Sigmoid colon (tissue), 7 donors: ENCODE data around the gene IKZF2. TPM values are rescaled to one million over a fixed set of nuclear protein-coding genes. Genes with fewer than 3 reads are reported as not detected.

Experiments used
- DNase-seq: peaks from one replicate; pipeline ENCODE4 v3.0.0-alpha.2; 2019
- H3K27ac ChIP-seq, 4 donors: fragments of 200-600 bp; sonication (generic); one replicate each; pipeline ENCODE4 v1.5.1; 2016 to 2019; ENCODE audit warnings: mild to moderate bottlenecking in 1 of 4
- H3K27me3 ChIP-seq, 3 donors: fragments of 200-600 bp; sonication (generic); one replicate each; pipeline ENCODE4 v1.5.1; 2019; ENCODE audit warnings: mild to moderate bottlenecking in 1 of 3
- H3K36me3 ChIP-seq, 4 donors: fragments of 200-600 bp; sonication (generic); one replicate each; pipeline ENCODE4 v1.5.1; 2016 to 2019
- H3K4me1 ChIP-seq, 4 donors: fragments of 200-600 bp; sonication (generic); one replicate each; pipeline ENCODE4 v1.5.1; 2017 to 2019
- H3K4me3 ChIP-seq, 4 donors: fragments of 200-600 bp; sonication (generic); one replicate each; pipeline ENCODE4 v1.5.1; 2017 to 2019; ENCODE audit warnings: mild to moderate bottlenecking in 2 of 4, moderate library complexity in 1 of 4
- H3K9me3 ChIP-seq, 4 donors: fragments of 200-600 bp in 3 of 4; sonication (generic) in 3 of 4; one replicate each; pipeline versions ENCODE4 v1.5.1 to v1.6.1; 2013 to 2019
- EP300 ChIP-seq, 4 donors: sonication (generic); formaldehyde crosslinking; IDR thresholded peaks; one replicate each; pipeline ENCODE4 v1.6.1; 2017; ENCODE audit warnings: antibody characterized with exemption in 4 of 4
- POLR2A ChIP-seq, 2 donors: fragments of 450-650 bp; IDR thresholded peaks; one replicate each; pipeline ENCODE4 v1.6.1; 2016; ENCODE audit warnings: antibody characterized with exemption in 2 of 2, mild to moderate bottlenecking in 2 of 2, moderate library complexity in 2 of 2
- POLR2AphosphoS5 ChIP-seq, 4 donors: sonication (generic); formaldehyde crosslinking; IDR thresholded peaks; one replicate each; pipeline ENCODE4 v1.6.1; 2017; ENCODE audit warnings: antibody characterized with exemption in 4 of 4
- WGBS, 2 donors: extraction: QIAGEN DNeasy Blood & Tissue Kit; methylation state at CpG; one replicate each; pipeline ENCODE4 v1.1.7; 2013; 5-methylcytosine and 5-hydroxymethylcytosine counted together
- intact Hi-C: fragments of 100-400 bp; cut with DNase I; formaldehyde crosslinking; loops from one replicate; pipeline ENCODE4 v1.15.1; 2023
- polyA plus RNA-seq, 3 donors: library from polyadenylated mRNA; stranded (reverse); fragments of 200-250 nt; gene quantifications; one replicate each; pipeline ENCODE4 v1.2.3, GENCODE V29; 2013
- total RNA-seq, 4 donors: library from RNA; depleted of rRNA; stranded (reverse); fragments of >200 nt; gene quantifications; one replicate each; pipeline ENCODE4 v1.1.0, GENCODE V29; 2016
- TF ChIP-seq, protein P1 (sequence below), 4 experiments: fragments of 450-650 bp in 3 of 4; fragments of 200-600 bp in 1 of 4; IDR thresholded peaks; one replicate each; pipeline ENCODE4 v1.5.1; 2016 to 2019; ENCODE audit warnings: antibody characterized with exemption in 4 of 4, mild to moderate bottlenecking in 3 of 4, moderate library complexity in 2 of 4
- donor health status: healthy with polysubstance abuse.
- donor health status: Bipolar disorder and iron deficiency.
- donor health status: healthy.

The IKZF2 gene
- total and polyA plus RNA-seq, 7 donors, result under 0.01 to 14.9 (median 5.5) TPM

DNA sequence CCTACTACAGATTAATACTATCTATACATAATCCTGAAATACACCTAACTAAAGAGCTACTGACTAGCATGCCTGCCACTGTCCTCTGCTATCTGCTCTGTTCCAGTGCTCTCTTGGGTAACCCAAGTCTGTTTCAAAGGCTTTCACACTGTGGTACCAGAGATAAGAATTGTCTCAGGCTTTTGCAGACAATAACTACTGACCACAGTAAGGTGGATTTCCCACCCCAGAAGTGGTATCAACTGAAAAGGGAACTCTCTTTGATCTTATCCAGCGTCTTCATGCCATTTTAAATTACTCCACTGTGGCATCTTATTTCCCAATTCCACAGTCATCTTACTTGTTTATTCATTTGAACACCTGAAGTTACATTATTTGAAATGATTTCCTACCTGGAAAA is 190.2 kb downstream of the IKZF2 start:
- no peaks in the 10 kb centered on the region for H3K36me3 ChIP-seq
- H3K4me1 ChIP-seq, result no peaks in the 10 kb centered on the region
- H3K27me3 ChIP-seq, result no peaks in the 10 kb centered on the region
- no peak overlapping the region for H3K4me3 ChIP-seq
- H3K27ac ChIP-seq, result no peak overlapping the region
- TF ChIP-seq POLR2A (IDR thresholded peaks at IDR 0.05) (no peak), POLR2AphosphoS5 (IDR thresholded peaks at IDR 0.05) (no peak), EP300 (IDR thresholded peaks at IDR 0.05) (no peak)
- TF ChIP-seq, protein P1, sequence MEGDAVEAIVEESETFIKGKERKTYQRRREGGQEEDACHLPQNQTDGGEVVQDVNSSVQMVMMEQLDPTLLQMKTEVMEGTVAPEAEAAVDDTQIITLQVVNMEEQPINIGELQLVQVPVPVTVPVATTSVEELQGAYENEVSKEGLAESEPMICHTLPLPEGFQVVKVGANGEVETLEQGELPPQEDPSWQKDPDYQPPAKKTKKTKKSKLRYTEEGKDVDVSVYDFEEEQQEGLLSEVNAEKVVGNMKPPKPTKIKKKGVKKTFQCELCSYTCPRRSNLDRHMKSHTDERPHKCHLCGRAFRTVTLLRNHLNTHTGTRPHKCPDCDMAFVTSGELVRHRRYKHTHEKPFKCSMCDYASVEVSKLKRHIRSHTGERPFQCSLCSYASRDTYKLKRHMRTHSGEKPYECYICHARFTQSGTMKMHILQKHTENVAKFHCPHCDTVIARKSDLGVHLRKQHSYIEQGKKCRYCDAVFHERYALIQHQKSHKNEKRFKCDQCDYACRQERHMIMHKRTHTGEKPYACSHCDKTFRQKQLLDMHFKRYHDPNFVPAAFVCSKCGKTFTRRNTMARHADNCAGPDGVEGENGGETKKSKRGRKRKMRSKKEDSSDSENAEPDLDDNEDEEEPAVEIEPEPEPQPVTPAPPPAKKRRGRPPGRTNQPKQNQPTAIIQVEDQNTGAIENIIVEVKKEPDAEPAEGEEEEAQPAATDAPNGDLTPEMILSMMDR (IDR thresholded peaks at IDR 0.05), result no peak
- 81 to 91% methylated on average over 1 of the region's 1 CpG for WGBS, 2 donors
- H3K9me3 ChIP-seq, result no peaks in the 10 kb centered on the region
- intact Hi-C loops, result no loop called here
- no peak for DNase-seq

GRCh38 chr2:212960336-212960735 is 191.1 kb downstream of the IKZF2 start:
- Histone ChIP-seq H3K27ac (no peak overlapping the region), H3K9me3 (no peaks in the 10 kb centered on the region), H3K4me3 (no peak overlapping the region), H3K36me3 (no peaks in the 10 kb centered on the region), H3K27me3 (no peaks in the 10 kb centered on the region), H3K4me1 (no peaks in the 10 kb centered on the region)
- DNase-seq, result no peak
- intact Hi-C loops, result no loop called here
- TF ChIP-seq EP300 (IDR thresholded peaks at IDR 0.05) (no peak), POLR2AphosphoS5 (IDR thresholded peaks at IDR 0.05) (no peak), POLR2A (IDR thresholded peaks at IDR 0.05) (no peak)
- TF ChIP-seq, protein P1 (IDR thresholded peaks at IDR 0.05), result no peak
- 81 to 90% methylated on average over 2 of the region's 2 CpGs for WGBS, 2 donors

- no peak for TF ChIP-seq POLR2A (IDR thresholded peaks at IDR 0.05)
- Histone ChIP-seq H3K4me1 (no peaks in the 10 kb centered on the region), H3K27ac (no peak overlapping the region), H3K9me3 (no peaks in the 10 kb centered on the region), H3K36me3 (no peaks in the 10 kb centered on the region), H3K4me3 (no peak overlapping the region), H3K27me3 (no peaks in the 10 kb centered on the region)
- intact Hi-C loops, result no loop called here
- no peak for DNase-seq
- 64 to 71% methylated on average over 1 of the region's 1 CpG for WGBS, 2 donors
These were observed 191.8 kb downstream of the IKZF2 start for GRCh38 chr2:212959471-212960117.

DNA sequence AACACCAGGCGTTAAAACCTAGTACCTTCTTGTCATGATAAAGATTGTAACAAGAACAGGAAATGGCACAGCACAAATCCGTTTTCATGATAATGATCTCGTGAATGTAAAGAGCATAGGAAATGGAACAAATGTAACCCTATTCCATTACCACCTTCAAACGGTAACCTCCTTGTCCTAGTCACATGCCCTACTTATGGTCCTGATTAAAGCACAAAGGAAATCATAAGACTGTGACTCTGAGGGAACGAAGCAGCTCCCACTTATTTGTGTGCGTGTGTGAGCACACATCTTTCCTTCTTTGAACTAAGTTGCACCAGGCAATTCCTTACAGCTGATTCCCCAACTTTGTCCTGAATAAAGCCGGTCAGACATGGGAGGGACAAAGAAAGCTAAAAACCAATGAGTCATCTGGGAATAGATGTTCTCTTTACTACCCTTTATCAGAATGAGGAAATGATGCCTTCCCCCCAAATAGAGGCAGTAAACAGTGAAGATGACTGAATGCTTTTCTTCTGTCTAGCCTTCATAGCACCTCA is 192.6 kb downstream of the IKZF2 start:
- Histone ChIP-seq H3K9me3 (no peaks in the 10 kb centered on the region), H3K27me3 (no peaks in the 10 kb centered on the region), H3K36me3 (no peaks in the 10 kb centered on the region), H3K27ac (no peak overlapping the region), H3K4me3 (no peak overlapping the region), H3K4me1 (no peaks in the 10 kb centered on the region)
- intact Hi-C loops, result no loop called here
- TF ChIP-seq EP300 (IDR thresholded peaks at IDR 0.05) (no peak), POLR2A (IDR thresholded peaks at IDR 0.05) (no peak), POLR2AphosphoS5 (IDR thresholded peaks at IDR 0.05) (no peak)
- TF ChIP-seq, protein P1 (IDR thresholded peaks at IDR 0.05), result no peak
- DNase-seq, result no peak
- 64 to 87% methylated on average over 7 of the region's 7 CpGs for WGBS, 2 donors

- no peak for DNase-seq
- 82 to 93% methylated on average over 3 of the region's 3 CpGs for WGBS, 2 donors
- Histone ChIP-seq H3K4me3 (no peak overlapping the region), H3K4me1 (no peaks in the 10 kb centered on the region), H3K36me3 (no peaks in the 10 kb centered on the region), H3K27me3 (no peaks in the 10 kb centered on the region), H3K27ac (no peak overlapping the region), H3K9me3 (no peaks in the 10 kb centered on the region)
- intact Hi-C loops, result no loop called here
- no peak for TF ChIP-seq EP300 (IDR thresholded peaks at IDR 0.05)
- TF ChIP-seq POLR2AphosphoS5 (IDR thresholded peaks at IDR 0.05), result no peak
- TF ChIP-seq, protein P1 (IDR thresholded peaks at IDR 0.05), result no peak
- TF ChIP-seq POLR2A (IDR thresholded peaks at IDR 0.05), result no peak
These were observed 193.3 kb downstream of the IKZF2 start for GRCh38 chr2:212958133-212958532.
